ENCODE measurements around the gene ASXL1. TPM values are rescaled to one million over a fixed set of nuclear protein-coding genes. Genes with fewer than 3 reads are reported as not detected.

ASXL1 gene
- total and polyA plus RNA-seq, 9 of the 15 experiments (the other 6 are each of a cell fraction or from before 2014, with no cell fraction given) = 6.5 to 65.3 (median 32.3) TPM

DNA sequence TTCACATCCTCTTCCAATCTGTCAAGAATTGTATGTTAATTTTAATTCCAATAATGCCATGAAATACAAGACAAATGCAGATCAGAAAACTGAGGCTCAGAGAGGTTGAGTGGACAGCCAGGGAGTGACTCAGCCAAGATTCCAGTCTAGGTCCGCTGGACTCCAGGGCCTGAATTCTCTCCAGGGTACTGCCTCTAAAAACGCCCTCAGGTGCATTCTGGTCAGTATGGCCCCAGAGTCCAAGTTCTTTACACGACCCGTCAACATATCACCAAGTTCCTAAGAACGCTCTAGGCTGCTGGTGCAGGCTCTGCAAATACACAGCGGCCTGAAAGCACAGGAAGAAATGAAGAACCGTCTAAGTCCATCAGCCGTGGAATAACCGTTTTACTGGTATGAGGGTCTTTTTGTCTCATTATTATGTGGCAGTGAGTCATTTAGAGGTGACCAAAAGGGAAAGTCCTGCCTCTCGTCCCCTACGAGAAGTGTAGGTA, 709 bp upstream of the ASXL1 start (continued):
- TF ChIP-seq GMEB1 (CRISPR knock-in tag; IDR thresholded peaks at IDR 0.05) (no peak), TEAD1 (CRISPR knock-in tag; IDR thresholded peaks at IDR 0.05) (no peak), OTX1 (CRISPR knock-in tag; IDR thresholded peaks at IDR 0.05) (no peak), SIN3B (IDR thresholded peaks at IDR 0.05; ENCODE audit: low read depth) (no peak), FOXK1 (CRISPR knock-in tag; IDR thresholded peaks at IDR 0.05; ENCODE audit: borderline replicate concordance) (no peak), GABPB2 (CRISPR knock-in tag; conservative IDR thresholded peaks at IDR 0.05) (no peak), ZNF507 (tag; conservative IDR thresholded peaks at IDR 0.05) (no peak), NONO (IDR thresholded peaks at IDR 0.05; ENCODE audit: low read depth in 2 of 2, low read length in 1 of 2) (no peak), NCOR1 (IDR thresholded peaks at IDR 0.05) (no peak), RCOR1 (IDR thresholded peaks at IDR 0.05; ENCODE audit: borderline replicate concordance in 1 of 2, low read depth in 2 of 2, low read length in 2 of 2) (peak in 1 of 2 experiments; percentile 33; a peak in 1 of 4 replicates), ZNF197 (CRISPR knock-in tag; IDR thresholded peaks at IDR 0.05; ENCODE audit: low read depth) (no peak), NCOA1 (IDR thresholded peaks at IDR 0.05; ENCODE audit: low read depth) (0 out of 2 replicates have a peak, but pooled peaks have one; percentile 20), SMARCB1 (IDR thresholded peaks at IDR 0.05; ENCODE audit: insufficient read length, low read depth) (no peak), TARDBP (IDR thresholded peaks at IDR 0.05) (no peak; the same call in 1 of the 2 replicates), ZBTB2 (IDR thresholded peaks at IDR 0.05) (0 out of 2 replicates have a peak, but pooled peaks have one; percentile 24), TFAM (CRISPR knock-in tag; conservative IDR thresholded peaks at IDR 0.05) (no peak), SAP30 (IDR thresholded peaks at IDR 0.05; ENCODE audit: borderline replicate concordance, insufficient read depth, low read depth, low read length, poor library complexity, severe bottlenecking) (no peak), HOXB6 (CRISPR knock-in tag; IDR thresholded peaks at IDR 0.05; ENCODE audit: borderline replicate concordance) (no peak), EP300 (IDR thresholded peaks at IDR 0.05; ENCODE audit: low read length) (no peak), RFX5 (IDR thresholded peaks at IDR 0.05; ENCODE audit: low read depth, low read length) (no peak), ZKSCAN1 (IDR thresholded peaks at IDR 0.05; ENCODE audit: low read depth, low read length) (no peak), TGIF2 (CRISPR knock-in tag; IDR thresholded peaks at IDR 0.05) (no peak)
- TF ChIP-seq, protein P1, sequence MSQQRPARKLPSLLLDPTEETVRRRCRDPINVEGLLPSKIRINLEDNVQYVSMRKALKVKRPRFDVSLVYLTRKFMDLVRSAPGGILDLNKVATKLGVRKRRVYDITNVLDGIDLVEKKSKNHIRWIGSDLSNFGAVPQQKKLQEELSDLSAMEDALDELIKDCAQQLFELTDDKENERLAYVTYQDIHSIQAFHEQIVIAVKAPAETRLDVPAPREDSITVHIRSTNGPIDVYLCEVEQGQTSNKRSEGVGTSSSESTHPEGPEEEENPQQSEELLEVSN (IDR thresholded peaks at IDR 0.05; ENCODE audit: borderline replicate concordance in 1 of 2, extremely low read depth in 1 of 2, insufficient read depth in 1 of 2, insufficient read length in 1 of 2, low read depth in 1 of 2, low read length in 1 of 2, poor library complexity in 1 of 2, severe bottlenecking in 1 of 2) = no peak
- TF ChIP-seq, protein P2, sequence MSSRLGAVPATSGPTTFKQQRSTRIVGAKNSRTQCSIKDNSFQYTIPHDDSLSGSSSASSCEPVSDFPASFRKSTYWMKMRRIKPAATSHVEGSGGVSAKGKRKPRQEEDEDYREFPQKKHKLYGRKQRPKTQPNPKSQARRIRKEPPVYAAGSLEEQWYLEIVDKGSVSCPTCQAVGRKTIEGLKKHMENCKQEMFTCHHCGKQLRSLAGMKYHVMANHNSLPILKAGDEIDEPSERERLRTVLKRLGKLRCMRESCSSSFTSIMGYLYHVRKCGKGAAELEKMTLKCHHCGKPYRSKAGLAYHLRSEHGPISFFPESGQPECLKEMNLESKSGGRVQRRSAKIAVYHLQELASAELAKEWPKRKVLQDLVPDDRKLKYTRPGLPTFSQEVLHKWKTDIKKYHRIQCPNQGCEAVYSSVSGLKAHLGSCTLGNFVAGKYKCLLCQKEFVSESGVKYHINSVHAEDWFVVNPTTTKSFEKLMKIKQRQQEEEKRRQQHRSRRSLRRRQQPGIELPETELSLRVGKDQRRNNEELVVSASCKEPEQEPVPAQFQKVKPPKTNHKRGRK (tag; IDR thresholded peaks at IDR 0.05) = no peak
